ENCODE results near the gene ARAP1. TPM values are rescaled to one million over a fixed set of nuclear protein-coding genes. Genes with fewer than 3 reads are reported as not detected.

Gene ARAP1
- total and polyA plus RNA-seq, 2 of the 8 experiments (the other 6 are each of a cell fraction or from before 2014, with no cell fraction given) = 25.7 to 61.6 TPM

DNA sequence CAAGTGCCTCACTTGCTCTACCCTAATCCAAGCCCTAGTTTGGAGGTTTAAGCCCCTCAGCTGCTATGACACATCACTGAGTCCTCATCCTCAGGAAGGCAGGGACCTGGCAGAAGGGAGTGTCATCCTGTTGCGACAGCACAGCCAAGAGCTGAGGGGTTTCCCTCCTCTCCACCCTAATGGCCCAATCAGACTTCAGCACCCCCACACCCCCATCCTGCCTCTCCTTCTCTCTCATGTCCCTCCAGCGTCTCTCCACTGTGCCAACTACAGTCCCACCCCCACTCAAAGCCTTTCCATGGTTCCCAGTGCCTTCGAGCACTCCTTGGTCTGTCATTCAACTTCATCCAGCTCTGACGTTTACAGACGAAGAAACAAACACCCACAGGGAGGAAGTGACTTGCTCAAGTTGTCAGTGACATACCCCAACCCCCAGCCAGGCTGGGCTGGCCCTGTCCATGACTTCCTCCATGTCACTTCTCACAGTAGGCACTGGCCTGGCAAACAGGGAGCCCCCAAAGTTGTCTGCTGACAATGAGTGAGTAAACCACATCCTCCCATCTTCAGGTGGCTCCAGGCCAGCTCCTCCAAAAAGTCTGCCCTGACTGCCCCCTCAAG, 15.6 kb downstream of the ARAP1 start:
- peaks cover 15 to 27% of the 10 kb centered on the region in 2 experiments for H4K20me1 ChIP-seq (replicated peaks in 1 of 2; ENCODE audit: control insufficient read depth in 1 of 2, insufficient read depth in 2 of 2, low read length in 2 of 2)
- peak overlapping the region in 1 of 2 experiments; percentile 20; a peak in 1 of 4 replicates for H3K4me2 ChIP-seq (ENCODE audit: insufficient read depth in 1 of 2, low read depth in 2 of 2, low read length in 2 of 2)
- peaks cover 0 to 3% (median 1%) of the 10 kb centered on the region in 4 experiments; a peak in 1 of 8 replicates for H3K36me3 ChIP-seq (ENCODE audit: control insufficient read depth in 2 of 4, insufficient read depth in 4 of 4, low read length in 3 of 4)
- H3K23ac ChIP-seq (ENCODE audit: insufficient read length) = no peak overlapping the region
- H4K91ac ChIP-seq (replicated peaks; ENCODE audit: insufficient read length, low read length) = no peak overlapping the region
- no peak overlapping the region; the same call in 1 of the 2 replicates for H3K27ac ChIP-seq (ENCODE audit: low read depth, low read length)
- H3K9ac ChIP-seq (replicated peaks in 1 of 4; ENCODE audit: extremely low read depth in 1 of 4, low read depth in 3 of 4, low read length in 3 of 4) = no peak overlapping the region
- H3K4me1 ChIP-seq (replicated peaks in 1 of 4; ENCODE audit: control insufficient read depth in 3 of 4, insufficient read depth in 4 of 4, low read length in 3 of 4) = peaks cover 0 to 27% (median 15%) of the 10 kb centered on the region in 4 experiments; a peak in 6 of 7 replicates
- TF ChIP-seq HDAC6 (IDR thresholded peaks at IDR 0.05; ENCODE audit: low read depth, low read length) = no peak
- no peak for TF ChIP-seq KDM4A (IDR thresholded peaks at IDR 0.05; ENCODE audit: low read depth, low read length, severe bottlenecking)
- TF ChIP-seq BRCA1 (IDR thresholded peaks at IDR 0.05; ENCODE audit: low read depth, low read length) = no peak
- TF ChIP-seq RBBP5 (IDR thresholded peaks at IDR 0.05; ENCODE audit: borderline replicate concordance, low read depth, low read length) = no peak
- no peak for TF ChIP-seq SP1 (IDR thresholded peaks at IDR 0.05; ENCODE audit: low read depth, low read length)
- no peak for TF ChIP-seq BACH1 (IDR thresholded peaks at IDR 0.05; ENCODE audit: low read length)
- no peak for TF ChIP-seq CEBPB (IDR thresholded peaks at IDR 0.05; ENCODE audit: low read depth, low read length)
- TF ChIP-seq, protein P1, sequence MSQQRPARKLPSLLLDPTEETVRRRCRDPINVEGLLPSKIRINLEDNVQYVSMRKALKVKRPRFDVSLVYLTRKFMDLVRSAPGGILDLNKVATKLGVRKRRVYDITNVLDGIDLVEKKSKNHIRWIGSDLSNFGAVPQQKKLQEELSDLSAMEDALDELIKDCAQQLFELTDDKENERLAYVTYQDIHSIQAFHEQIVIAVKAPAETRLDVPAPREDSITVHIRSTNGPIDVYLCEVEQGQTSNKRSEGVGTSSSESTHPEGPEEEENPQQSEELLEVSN (IDR thresholded peaks at IDR 0.05) = no peak
- no peak for TF ChIP-seq SIX5 (IDR thresholded peaks at IDR 0.05; ENCODE audit: low read depth, low read length)
- H3K79me1 ChIP-seq (ENCODE audit: low read depth, low read length) = peaks cover 15% of the 10 kb centered on the region
- no peak overlapping the region for H3K18ac ChIP-seq (ENCODE audit: extremely low read depth, low read length)
- no peaks in the 10 kb centered on the region for H3K23me2 ChIP-seq (ENCODE audit: low read depth, low read length)
- 58% methylated on average over 5 of the region's 5 CpGs; no CpG with 5 or more reads in 1 of the 2 experiments for WGBS, 2 experiments (ENCODE audit: extremely low coverage in 1 of 2, insufficient coverage in 1 of 2, insufficient read length in 1 of 2, insufficient replicate concordance in 2 of 2, low coverage in 1 of 2, low lambda C conversion rate in 2 of 2, missing lambda C conversion rate in 1 of 2)
- H4K8ac ChIP-seq (ENCODE audit: extremely low read depth, insufficient read depth, low read length) = no peak overlapping the region
- H2BK15ac ChIP-seq (ENCODE audit: low read length) = no peak overlapping the region
- H3K79me2 ChIP-seq (ENCODE audit: control insufficient read depth in 1 of 2, insufficient read depth in 2 of 2, low read length in 2 of 2) = peaks cover 0 to 38% of the 10 kb centered on the region in 2 experiments; a peak in 2 of 4 replicates
- no peak overlapping the region for H2AK5ac ChIP-seq (ENCODE audit: low read depth, low read length)
- FAIRE-seq (no peak), DNase-seq (ENCODE audit: low read depth in 1 of 2, low spot score in 2 of 2) (no peak)
- no peak overlapping the region for H2AFZ ChIP-seq (ENCODE audit: low read length)
- peak overlapping the region; percentile 29; the same call in 1 of the 2 replicates for H2BK12ac ChIP-seq (ENCODE audit: low read depth, low read length)
- H2BK5ac ChIP-seq (ENCODE audit: low read depth, low read length) = no peak overlapping the region; the same call in 1 of the 2 replicates
- H2BK120ac ChIP-seq (replicated peaks; ENCODE audit: low read depth, low read length) = no peak overlapping the region
- no peak overlapping the region for H2BK20ac ChIP-seq (ENCODE audit: low read length)
- H3K14ac ChIP-seq (ENCODE audit: insufficient read length) = no peak overlapping the region
- ChIA-PET POLR2A (ENCODE audit: partially characterized antibody) (interaction anchor here (1.0 to 1.1 kb wide), 3 partner anchors 12 to 161 kb away, joined by 3 to 4 read pairs (median 3); no protein-coding TSS in a partner anchor), CTCF (ENCODE audit: partially characterized antibody) (interaction anchor here (0.7 to 1.8 kb wide), 13 partner anchors 11 to 139 kb away, joined by 3 to 6 read pairs (median 3); partner anchors contain the start of gene ARAP1)
- H3K4me3 ChIP-seq (ENCODE audit: extremely low read depth in 1 of 4, insufficient read depth in 2 of 4, low read depth in 3 of 4, low read length in 4 of 4) = no peak overlapping the region
- H3K56ac ChIP-seq (replicated peaks; ENCODE audit: insufficient read length, low read depth, low read length) = no peak overlapping the region
- no peaks in the 10 kb centered on the region; a peak in 1 of 4 replicates for H3K9me3 ChIP-seq (ENCODE audit: insufficient read depth in 2 of 2, low read depth in 1 of 2, low read length in 1 of 2)
- no peak overlapping the region for H3K4ac ChIP-seq (replicated peaks; ENCODE audit: insufficient read length, low read depth, low read length)
- H4K5ac ChIP-seq (ENCODE audit: insufficient read length, low read depth, low read length) = no peak overlapping the region
- H3K27me3 ChIP-seq (replicated peaks in 1 of 4; ENCODE audit: control insufficient read depth in 3 of 4, extremely low read depth in 1 of 4, insufficient read depth in 3 of 4, low read length in 3 of 4) = no peaks in the 10 kb centered on the region

All from H1 (cell line).